ENCODE measurements around the gene MRPL33. TPM values are rescaled to one million over a fixed set of nuclear protein-coding genes. Genes with fewer than 3 reads are reported as not detected.

MRPL33 gene
- total and polyA plus RNA-seq, 2 of the 13 experiments (the other 11 are each of a cell fraction or from before 2014, with no cell fraction given) = 69.7 to 218 TPM

GRCh38 chr2:27762951-27763906 is 8.3 kb upstream of the MRPL33 start (continued):
- TF ChIP-seq CTCF (CRISPR knock-in tag; IDR thresholded peaks at IDR 0.05) (no peak), SMYD3 (CRISPR knock-in tag; IDR thresholded peaks at IDR 0.05) (peak; percentile 71; the same call in 1 of the 2 replicates), PCBP2 (optimal IDR thresholded peaks at IDR 0.05; ENCODE audit: low read depth, low read length, poor library complexity, severe bottlenecking) (no peak), ZNF274 (CRISPR knock-in tag; IDR thresholded peaks at IDR 0.05) (0 out of 2 replicates have a peak, but pooled peaks have one; percentile 28), NR1H2 (CRISPR knock-in tag; IDR thresholded peaks at IDR 0.05; ENCODE audit: borderline replicate concordance, low read depth) (no peak), ZNF574 (CRISPR knock-in tag; IDR thresholded peaks at IDR 0.05) (no peak), CSRNP1 (CRISPR knock-in tag; IDR thresholded peaks at IDR 0.05) (no peak), IRF2 (CRISPR knock-in tag; IDR thresholded peaks at IDR 0.05) (peak; percentile 81), FOXJ3 (CRISPR knock-in tag; IDR thresholded peaks at IDR 0.05; ENCODE audit: borderline replicate concordance) (peak; percentile 93), ZNF879 (CRISPR knock-in tag; IDR thresholded peaks at IDR 0.05) (no peak), NR3C1 (CRISPR knock-in tag; IDR thresholded peaks at IDR 0.05) (no peak), ZFP1 (CRISPR knock-in tag; IDR thresholded peaks at IDR 0.05) (peak; percentile 80; the same call in 1 of the 2 replicates), ESRRA (CRISPR knock-in tag; IDR thresholded peaks at IDR 0.05; ENCODE audit: low read depth) (peak; percentile 91), ZHX2 (IDR thresholded peaks at IDR 0.05; ENCODE audit: low read depth) (no peak), ZHX2 (CRISPR knock-in tag; IDR thresholded peaks at IDR 0.05; ENCODE audit: borderline replicate concordance) (no peak), TCF7 (IDR thresholded peaks at IDR 0.05; ENCODE audit: low read depth) (peak; percentile 76), HDAC1 (CRISPR knock-in tag; IDR thresholded peaks at IDR 0.05) (peak; percentile 63)
